Posterior cingulate gyrus (tissue), 11 donors: ENCODE measurements around the gene OR52E4.

Source experiments
- DNase-seq, 10 donors: peaks; one replicate each; pipeline versions ENCODE4 v3.0.0 to v3.0.0-alpha.2; 2020 to 2021; ENCODE audit warnings: mixed read lengths in 3 of 10
- intact Hi-C: fragments of 100-400 bp; cut with DNase I; formaldehyde crosslinking; loops from one replicate; pipeline ENCODE4 v1.15.1; 2023

OR52E4 gene

DNA sequence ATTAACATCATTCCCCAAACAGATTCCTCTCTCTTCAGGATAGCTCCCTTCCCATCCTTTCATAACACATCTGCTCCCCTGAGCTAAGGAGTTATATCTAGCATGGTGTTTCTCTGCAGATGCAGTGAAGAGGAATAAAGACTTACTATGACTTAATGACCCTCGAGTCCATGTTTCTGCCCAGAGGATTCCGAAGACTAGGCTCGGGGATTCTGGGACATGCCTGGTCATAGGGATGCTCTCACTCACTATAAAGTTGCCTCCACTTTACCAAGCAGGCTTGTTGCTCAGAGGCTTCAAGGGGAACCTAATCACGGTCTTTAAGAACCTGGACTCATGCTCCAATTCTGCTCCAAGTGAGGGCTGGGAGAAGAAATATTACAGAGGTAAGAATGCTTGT is at the start of gene OR52E4:
Gene OR52E4, plus strand, starts transcription at position 301 of the 400 bp plus-strand sequence. CDS start 3,664 bp downstream, outside the sequence.
- intact Hi-C loops, result no loop called here
- DNase-seq, result no peak

DNA sequence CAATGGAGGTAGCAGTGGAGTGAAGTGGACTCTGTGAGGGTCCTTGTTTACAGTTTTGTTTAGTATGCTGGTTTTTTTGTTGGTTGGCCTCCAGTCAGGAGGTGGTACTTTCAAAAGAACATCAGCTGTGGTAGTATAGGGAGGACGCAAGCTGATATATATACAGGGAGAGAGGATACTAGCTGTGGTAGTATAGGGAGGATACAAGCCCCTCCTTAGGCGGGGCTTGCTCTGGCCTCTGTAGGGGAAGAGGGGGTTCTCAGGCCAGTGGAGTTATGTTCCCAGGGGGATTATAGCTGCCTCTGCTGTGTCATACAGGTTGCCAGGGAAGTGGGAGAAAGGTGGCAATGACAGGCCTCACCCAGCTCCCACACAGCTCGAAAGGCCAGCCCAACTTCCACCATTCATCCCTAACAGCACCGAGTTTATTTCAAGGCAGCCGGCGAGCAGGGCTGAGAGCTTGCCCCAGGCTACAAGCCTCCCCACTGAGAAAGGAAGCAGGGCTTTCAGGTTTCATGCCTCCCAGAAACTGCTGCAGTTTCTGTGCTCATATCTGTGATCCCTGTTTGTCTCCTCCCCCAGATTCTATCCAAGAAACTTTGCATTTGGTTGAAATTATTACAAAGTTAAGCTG is 49.1 kb upstream of the OR52E4 start:
- DNase-seq, result peak in 1 of 10 donors; percentile 49
- intact Hi-C loops, result no loop called here

DNA sequence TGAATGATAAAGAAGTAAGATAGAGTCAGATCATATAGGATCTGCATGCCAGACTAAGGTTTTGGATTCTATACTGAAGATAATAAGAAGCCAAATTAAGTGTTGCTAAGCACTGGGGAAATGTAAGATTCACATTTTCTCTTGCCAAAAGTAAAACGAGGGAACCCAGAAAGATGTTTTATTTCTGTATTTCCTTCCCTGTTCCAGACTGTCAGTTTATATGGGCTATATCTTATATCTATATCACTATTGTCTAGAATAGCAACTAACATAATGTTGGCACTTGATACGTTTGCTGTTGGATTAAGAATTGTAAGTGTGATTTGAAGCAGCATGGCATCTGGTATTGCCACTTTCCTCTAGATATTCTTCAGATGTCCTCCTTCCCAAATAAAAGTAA is 47.0 kb upstream of the OR52E4 start:
- no peak for DNase-seq
- intact Hi-C loops, result no loop called here

GRCh38 chr11:5837695-5838094 is 42.7 kb upstream of the OR52E4 start:
- intact Hi-C loops, result no loop called here
- DNase-seq, result no peak

- no peak for DNase-seq
- intact Hi-C loops, result no loop called here
These were observed 38.6 kb upstream of the OR52E4 start, which contains the start of gene OR52E6 for GRCh38 chr11:5841797-5842196. TSS of gene OR52E6 (minus strand) at chr11:5841897. CDS start at chr11:5841897, 0 bp downstream.

DNA sequence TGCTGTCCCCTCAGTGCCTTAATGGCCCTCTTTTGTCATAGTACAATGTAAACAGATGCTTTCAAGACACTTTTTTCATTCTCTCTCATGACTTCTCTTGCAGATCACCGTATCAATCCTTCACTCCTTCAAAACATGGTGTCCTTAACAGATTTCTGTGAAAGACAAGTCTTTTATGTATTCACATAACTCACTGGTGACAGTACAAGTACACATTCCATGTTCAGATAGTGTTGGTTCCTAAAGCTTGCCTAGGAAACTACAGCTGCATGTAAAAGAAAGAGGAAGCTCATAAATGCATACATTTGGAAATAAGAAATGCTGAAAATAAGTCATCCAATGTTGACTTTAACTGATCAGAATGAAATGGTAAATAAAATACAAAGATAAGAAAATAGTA is 33.7 kb upstream of the OR52E4 start:
- intact Hi-C loops, result no loop called here

DNA sequence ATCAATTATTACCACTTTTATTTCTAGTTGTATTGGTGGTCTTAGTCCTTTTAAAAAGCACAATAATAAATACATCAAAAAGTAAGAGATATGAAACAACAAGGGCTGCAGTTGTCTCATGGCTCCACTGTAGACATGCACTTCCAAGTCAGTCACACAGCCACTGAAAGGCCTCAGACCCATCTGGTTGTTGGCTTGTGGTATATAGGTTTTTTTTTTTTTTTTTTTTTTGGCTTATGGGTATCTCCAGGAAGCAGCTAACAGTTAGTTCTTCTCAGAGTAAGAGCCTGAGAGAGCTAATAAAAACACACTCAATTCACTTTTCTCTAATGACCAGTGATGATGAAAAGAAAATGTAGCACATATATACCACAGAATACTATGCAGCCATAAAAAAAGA is 32.7 kb upstream of the OR52E4 start:
- no peak for DNase-seq
- intact Hi-C loops, result no loop called here

More for the DNA sequence above, 33.7 kb upstream of the OR52E4 start:
- DNase-seq, result no peak

DNA sequence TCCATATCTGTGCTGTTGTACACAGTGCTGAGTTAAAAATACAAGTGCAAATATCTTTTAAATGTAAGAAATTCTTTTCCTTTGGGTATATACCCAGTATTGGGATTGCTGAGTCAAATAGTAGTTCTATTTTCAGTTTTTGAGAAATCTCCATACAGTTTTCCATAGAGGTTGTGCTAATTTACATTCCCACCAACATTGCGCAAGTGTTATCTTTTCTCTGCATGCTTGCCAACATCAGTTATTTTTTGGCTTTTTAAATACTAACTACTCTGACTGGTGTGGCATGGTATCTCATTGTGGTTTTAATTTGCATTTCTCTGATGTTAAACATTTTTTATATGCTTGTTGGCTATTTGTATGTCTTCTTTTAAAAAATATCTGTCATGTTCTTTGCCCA is 29.4 kb upstream of the OR52E4 start:
- intact Hi-C loops, result no loop called here
- no peak for DNase-seq

GRCh38 chr11:5857590-5857989 is 22.8 kb upstream of the OR52E4 start, which contains the start of gene OR52E8:
TSS of gene OR52E8 (minus strand) at chr11:5857690. CDS start at chr11:5857690, 0 bp downstream.
- intact Hi-C loops, result no loop called here
- no peak for DNase-seq

GRCh38 chr11:5865826-5866225 is 14.6 kb upstream of the OR52E4 start:
- DNase-seq, result no peak

DNA sequence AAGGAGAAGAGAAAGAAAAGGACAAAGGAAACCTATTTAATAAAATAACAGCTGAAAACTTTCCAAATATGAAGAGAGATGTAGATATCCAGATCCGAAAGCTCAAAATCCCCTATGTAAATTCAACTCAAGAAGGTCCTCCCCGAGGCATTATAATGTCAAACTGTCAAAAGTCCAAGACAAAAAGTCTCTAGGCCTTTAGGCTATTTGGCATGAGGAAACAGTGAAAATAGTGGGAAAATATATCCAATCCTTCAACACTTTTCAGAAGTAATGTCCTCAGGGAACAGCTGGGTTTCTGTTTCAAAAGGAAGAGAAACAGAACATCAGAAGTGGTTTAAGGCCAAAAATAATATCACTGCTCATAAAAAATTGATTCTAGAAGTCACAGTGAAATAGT is 1.9 kb upstream of the OR52E4 start:
- intact Hi-C loops, result no loop called here
- no peak for DNase-seq

More at GRCh38 chr11:5865826-5866225, 14.6 kb upstream of the OR52E4 start:
- intact Hi-C loops, result no loop called here

GRCh38 chr11:5881756-5882155 is 1.3 kb downstream of the OR52E4 start:
- no peak for DNase-seq
- intact Hi-C loops, result no loop called here

DNA sequence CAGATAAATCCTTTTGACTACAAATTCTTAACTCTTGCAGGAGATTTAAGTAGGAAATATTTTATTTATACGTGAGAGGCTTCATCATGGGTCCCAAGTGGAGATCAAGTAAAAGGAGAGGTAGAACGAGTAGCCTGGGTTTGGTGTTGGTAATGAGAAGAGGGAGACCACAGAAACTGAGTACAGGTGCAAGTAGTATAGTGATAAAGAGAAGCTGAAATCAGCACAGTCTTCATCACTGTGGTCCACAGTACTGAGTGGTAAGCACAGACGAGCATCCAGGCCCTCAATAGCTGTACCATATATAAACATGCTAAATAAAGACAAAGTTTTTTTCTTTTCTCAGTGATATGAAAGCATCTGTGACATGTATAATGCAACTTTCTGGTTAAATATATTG is 6.7 kb downstream of the OR52E4 start:
- no peak for DNase-seq
- intact Hi-C loops, result no loop called here

- DNase-seq, result no peak
- intact Hi-C loops, result no loop called here
These were observed 7.2 kb downstream of the OR52E4 start for GRCh38 chr11:5887661-5888060.

GRCh38 chr11:5891216-5891800 is 10.9 kb downstream of the OR52E4 start:
- DNase-seq, result no peak
- intact Hi-C loops, result no loop called here

- no peak for DNase-seq
- intact Hi-C loops, result no loop called here
These were observed 12.5 kb downstream of the OR52E4 start, which contains the start of gene OR52E5 for GRCh38 chr11:5892908-5893307. TSS of gene OR52E5 (plus strand) at chr11:5893208. CDS start at chr11:5900777, 7,569 bp downstream.

DNA sequence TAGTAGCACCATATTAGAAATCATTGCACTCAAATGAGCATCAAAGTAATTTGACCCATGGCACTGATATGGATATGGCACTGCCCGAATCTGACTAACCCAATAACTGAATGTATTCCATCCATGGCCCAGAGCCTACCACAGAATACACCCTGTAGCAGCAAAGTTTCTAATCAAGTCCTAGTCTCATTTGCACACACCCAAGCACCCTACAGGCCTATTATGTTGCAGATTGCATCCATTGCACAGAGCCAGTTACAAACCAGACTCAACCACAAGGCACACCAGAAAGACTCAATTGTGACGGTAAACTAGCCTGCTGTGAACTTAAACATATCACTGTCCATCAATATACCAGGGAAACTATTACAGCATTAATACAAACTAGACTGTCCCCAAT is 19.1 kb downstream of the OR52E4 start:
- DNase-seq, result no peak
- intact Hi-C loops, result no loop called here

GRCh38 chr11:5910540-5910939 is 30.1 kb downstream of the OR52E4 start:
- intact Hi-C loops, result no loop called here
- no peak for DNase-seq

GRCh38 chr11:5922749-5923426 is 42.5 kb downstream of the OR52E4 start:
- intact Hi-C loops, result no loop called here
- no peak for DNase-seq

DNA sequence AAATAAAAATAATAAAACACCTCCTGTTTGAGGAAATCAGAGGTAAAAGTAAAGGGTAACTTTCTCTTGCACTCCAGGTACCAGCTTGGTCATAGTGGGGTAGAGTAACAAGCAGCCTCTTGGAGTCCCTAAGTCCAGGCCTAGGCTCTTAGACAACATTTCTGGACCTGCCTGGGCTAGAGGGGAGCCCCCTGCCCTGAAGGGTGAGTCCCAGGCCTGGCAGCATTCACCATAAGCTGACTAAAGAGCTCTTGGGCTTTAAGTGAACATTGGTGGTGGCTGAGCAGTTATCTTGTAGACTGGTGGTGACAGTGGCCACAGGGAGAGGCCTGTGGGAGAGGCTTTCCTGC is 43.0 kb downstream of the OR52E4 start:
- intact Hi-C loops, result no loop called here
- peak in 1 of 10 donors; percentile 41 for DNase-seq

- intact Hi-C loops, result no loop called here
- DNase-seq, result no peak
These were observed 43.4 kb downstream of the OR52E4 start for GRCh38 chr11:5923794-5924193.

- peak in 1 of 10 donors; percentile 22 for DNase-seq
- intact Hi-C loops, result no loop called here
These were observed 47.8 kb downstream of the OR52E4 start for GRCh38 chr11:5928271-5928670.
